ES-I3 (cell line): ENCODE data around the gene PPA1.
"Not testable (repeated sequence)": the region's sequence is repeated elsewhere in the genome, so short reads cannot be mapped to it uniquely, and the experiment has no call there.

ENCODE experiments used
- H3K36me3 ChIP-seq: 2 replicates; pipeline ENCODE4 v1.6.1; 2013; ENCODE audit warnings: mild to moderate bottlenecking, low read length, control low read depth, moderate library complexity; ENCODE audit not compliant: insufficient read depth
- H3K4me1 ChIP-seq: 2 replicates; pipeline ENCODE4 v1.6.1; 2013; ENCODE audit warnings: mild to moderate bottlenecking, control low read depth, low read length; ENCODE audit not compliant: insufficient read depth
- H3K9ac ChIP-seq: 2 replicates; pipeline ENCODE4 v1.6.1; 2013; ENCODE audit warnings: low read depth, mild to moderate bottlenecking, low read length, moderate library complexity
- H3K9me3 ChIP-seq: 2 replicates; pipeline ENCODE4 v1.6.1; 2013; ENCODE audit warnings: mild to moderate bottlenecking, low read length, moderate library complexity; ENCODE audit not compliant: control insufficient read depth, insufficient read depth

Gene PPA1

DNA sequence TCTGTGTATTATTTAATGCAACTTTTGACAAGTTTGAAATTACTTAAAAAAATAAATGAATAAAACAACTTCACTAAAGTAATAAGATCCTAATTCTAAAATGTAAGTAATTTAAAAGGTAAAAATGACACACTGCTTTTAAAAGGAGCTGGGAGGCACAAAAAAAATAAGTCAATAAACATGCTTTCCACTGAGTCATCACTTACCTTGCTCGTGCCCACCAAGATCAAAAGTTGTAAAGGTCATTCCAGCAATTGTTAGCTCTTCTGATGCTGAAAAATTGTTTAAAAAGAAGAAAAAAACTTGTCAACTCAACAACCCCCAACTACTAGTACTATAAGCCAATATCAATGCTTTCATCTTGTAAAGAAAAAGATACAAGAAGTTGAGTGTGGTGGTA, 72.4 kb downstream of the PPA1 start:
- H3K9ac ChIP-seq = no peak overlapping the region
- H3K9me3 ChIP-seq = no peaks in the 10 kb centered on the region
- peaks cover 19% of the 10 kb centered on the region for H3K36me3 ChIP-seq
- peaks cover 3% of the 10 kb centered on the region for H3K4me1 ChIP-seq

DNA sequence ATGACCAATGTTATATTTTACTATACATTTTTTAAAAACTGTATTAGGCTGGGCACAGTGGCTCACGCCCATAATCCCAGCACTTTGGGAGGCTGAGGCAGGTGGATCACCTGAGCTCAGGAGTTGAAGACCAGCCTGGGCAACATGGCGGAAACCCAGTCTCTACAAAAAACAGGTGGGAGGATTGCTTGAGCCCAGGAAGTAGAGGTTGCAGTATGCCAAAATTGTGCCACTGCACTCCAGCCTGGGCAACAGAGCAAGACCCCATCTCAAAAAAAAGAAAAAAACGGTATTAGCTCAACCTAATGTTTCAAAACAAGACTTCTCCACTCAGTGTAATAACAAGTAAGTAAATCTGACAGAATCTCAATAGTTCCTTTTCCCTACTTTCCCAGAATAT, 73.9 kb downstream of the PPA1 start:
- Histone ChIP-seq H3K36me3 (peaks cover 25% of the 10 kb centered on the region), H3K4me1 (peaks cover 15% of the 10 kb centered on the region)

DNA sequence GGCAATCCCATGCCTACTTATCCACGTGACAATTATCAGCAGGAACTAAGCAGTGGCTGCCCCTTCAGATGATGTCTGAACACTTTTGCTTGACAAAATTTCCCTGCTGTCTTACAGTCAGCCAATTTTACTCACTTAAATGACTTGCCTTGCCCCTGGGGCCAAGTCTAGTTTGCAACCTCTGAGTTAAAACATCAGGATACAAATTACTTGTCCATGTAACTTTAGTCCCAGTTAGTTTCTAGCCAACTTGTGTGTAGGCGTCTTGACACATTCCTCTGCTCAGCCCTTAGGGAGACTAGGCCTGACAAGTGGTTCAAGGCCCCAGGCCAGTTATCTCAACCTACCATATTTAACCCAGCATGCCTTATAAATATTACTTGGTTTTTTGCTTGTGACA, 75.1 kb downstream of the PPA1 start:
- peaks cover 29% of the 10 kb centered on the region for H3K36me3 ChIP-seq
- no peak overlapping the region for H3K9ac ChIP-seq
- peaks cover 15% of the 10 kb centered on the region for H3K4me1 ChIP-seq
- no peaks in the 10 kb centered on the region for H3K9me3 ChIP-seq

More for the DNA sequence above, 73.9 kb downstream of the PPA1 start:
- not testable (repeated sequence) for H3K9me3 ChIP-seq, H3K9ac ChIP-seq

DNA sequence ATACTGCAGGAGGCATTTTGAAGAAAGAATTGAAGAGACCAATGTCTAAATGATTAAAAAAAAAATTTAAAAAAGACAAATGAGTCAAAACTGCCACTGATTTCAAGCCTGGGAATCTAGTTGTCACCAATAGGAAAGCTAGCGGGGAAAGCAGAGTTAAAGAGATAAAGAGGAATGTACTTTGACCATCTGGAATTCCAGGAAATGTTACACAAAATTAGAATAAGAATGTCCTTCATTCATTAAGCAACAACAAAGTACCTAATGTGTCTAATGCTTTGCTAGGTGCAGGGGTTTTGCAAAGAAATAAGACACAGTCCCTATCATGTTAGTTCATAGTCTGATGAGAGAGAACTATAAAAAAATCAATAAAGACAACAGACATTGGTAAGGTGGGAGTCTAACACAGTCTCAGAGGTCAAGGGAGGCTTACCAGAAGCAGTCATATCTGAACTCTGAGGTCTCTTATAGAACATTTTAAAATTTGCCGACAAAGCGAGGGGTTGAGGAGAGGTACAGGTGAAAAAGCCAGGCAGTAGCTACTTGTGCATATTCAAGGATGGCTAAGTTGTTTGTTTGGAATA, 77.9 kb downstream of the PPA1 start:
- H3K9me3 ChIP-seq = no peaks in the 10 kb centered on the region
- H3K9ac ChIP-seq = no peak overlapping the region
- peaks cover 30% of the 10 kb centered on the region for H3K36me3 ChIP-seq
- peaks cover 15% of the 10 kb centered on the region for H3K4me1 ChIP-seq
